Kidney tubule cell (primary cell): ENCODE data around the gene PTPRCAP.

Experiments used
- DNase-seq: peaks from one replicate; pipeline ENCODE4 v3.0.0-alpha.2; 2018; ENCODE audit warnings: low spot score

Gene PTPRCAP

GRCh38 chr11:67423891-67424613 is 13.4 kb downstream of the PTPRCAP start:
- DNase-seq, result no peak

GRCh38 chr11:67423466-67423865 is 14.0 kb downstream of the PTPRCAP start:
- DNase-seq, result no peak

- peak; percentile 61 for DNase-seq
Measured at GRCh38 chr11:67422891-67423290, 14.6 kb downstream of the PTPRCAP start.

GRCh38 chr11:67421430-67422031 is 16.0 kb downstream of the PTPRCAP start:
- no peak for DNase-seq

GRCh38 chr11:67420646-67421429 is 16.6 kb downstream of the PTPRCAP start:
- peak; percentile 95 for DNase-seq

- DNase-seq, result no peak
Measured at GRCh38 chr11:67420147-67420645, 17.3 kb downstream of the PTPRCAP start.

GRCh38 chr11:67419325-67420049 is 18.0 kb downstream of the PTPRCAP start:
- no peak for DNase-seq

- DNase-seq, result no peak
Measured at GRCh38 chr11:67418476-67419281, 18.8 kb downstream of the PTPRCAP start.

- DNase-seq, result no peak
Measured at GRCh38 chr11:67417425-67417824, 20.1 kb downstream of the PTPRCAP start.

- DNase-seq, result no peak
Measured at GRCh38 chr11:67416416-67417335, 20.8 kb downstream of the PTPRCAP start.

- DNase-seq, result no peak
Measured at GRCh38 chr11:67415501-67416304, 21.8 kb downstream of the PTPRCAP start, which contains the start of gene CARNS1. TSS of gene CARNS1 (plus strand) at chr11:67415678. CDS start at chr11:67416200, 522 bp downstream.

- no peak for DNase-seq
Measured at GRCh38 chr11:67413266-67413849, 24.1 kb downstream of the PTPRCAP start.

GRCh38 chr11:67412495-67413179 is 24.8 kb downstream of the PTPRCAP start:
- DNase-seq, result no peak

GRCh38 chr11:67411785-67412152 is 25.7 kb downstream of the PTPRCAP start:
- no peak for DNase-seq

GRCh38 chr11:67410984-67411784 is 26.3 kb downstream of the PTPRCAP start:
- no peak for DNase-seq

- no peak for DNase-seq
Measured at GRCh38 chr11:67410369-67410831, 27.1 kb downstream of the PTPRCAP start.

- DNase-seq, result no peak
Measured at GRCh38 chr11:67409781-67410368, 27.6 kb downstream of the PTPRCAP start.
